DMS79 (cell line): ENCODE data around the gene CORT.
"Not testable (repeated sequence)": the region's sequence is repeated elsewhere in the genome, so short reads cannot be mapped to it uniquely, and the experiment has no call there.

Source experiments
- DNase-seq: peaks from one replicate; lab custom pipeline; 2025; lab: John Stamatoyannopoulos, UW

Gene CORT

DNA sequence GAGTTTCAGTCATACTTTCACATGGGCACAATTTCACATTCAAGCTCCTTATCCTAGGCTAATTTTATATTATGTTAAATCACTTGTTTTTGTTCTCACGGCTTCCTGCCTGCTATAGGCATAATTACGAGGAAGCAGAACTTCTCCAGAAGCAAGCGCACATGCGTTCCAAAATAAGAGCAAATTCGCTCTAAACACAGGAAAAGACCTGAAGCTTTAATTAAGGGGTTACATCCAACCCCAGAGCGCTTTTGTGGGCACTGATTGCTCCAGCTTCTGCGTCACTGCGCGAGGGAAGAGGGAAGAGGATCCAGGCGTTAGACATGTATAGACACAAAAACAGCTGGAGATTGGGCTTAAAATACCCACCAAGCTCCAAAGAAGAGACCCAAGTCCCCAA, at the start of gene CORT:
TSS of gene CORT (plus strand) at position 281 of the 400 bp plus-strand sequence. CDS start 193 bp downstream, outside the sequence.
- DNase-seq: no peak

- no peak for DNase-seq
Measured at GRCh38 chr1:10401281-10401680, 48.5 kb upstream of the CORT start.

GRCh38 chr1:10402729-10403274, 47.0 kb upstream of the CORT start:
- DNase-seq: no peak

DNA sequence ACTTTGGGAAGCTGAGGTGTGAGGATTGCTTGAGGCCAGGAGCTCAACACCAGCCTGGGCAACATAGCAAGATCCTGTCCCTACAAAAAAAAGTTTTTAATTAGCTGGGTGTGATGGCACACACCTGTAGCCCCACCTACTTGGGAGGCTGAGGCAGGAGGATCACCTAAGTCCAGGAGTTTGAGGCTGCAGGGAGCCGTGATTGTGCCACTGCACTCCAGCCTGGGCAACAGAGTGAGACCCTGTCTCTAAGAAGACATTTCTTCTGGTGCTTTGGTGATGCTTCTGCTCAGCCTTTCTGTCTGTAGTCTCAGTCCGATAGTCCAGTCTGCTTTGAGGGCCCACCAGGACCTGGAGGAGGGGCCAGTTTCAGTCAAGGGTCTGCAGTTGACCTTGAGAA, 42.6 kb upstream of the CORT start:
- no peak for DNase-seq

GRCh38 chr1:10415211-10415930, 34.5 kb upstream of the CORT start:
- DNase-seq: no peak

- DNase-seq: not testable (repeated sequence)
Measured at GRCh38 chr1:10415967-10416366, 33.9 kb upstream of the CORT start.

- not testable (repeated sequence) for DNase-seq
Measured at GRCh38 chr1:10418741-10419140, 31.1 kb upstream of the CORT start.

DNA sequence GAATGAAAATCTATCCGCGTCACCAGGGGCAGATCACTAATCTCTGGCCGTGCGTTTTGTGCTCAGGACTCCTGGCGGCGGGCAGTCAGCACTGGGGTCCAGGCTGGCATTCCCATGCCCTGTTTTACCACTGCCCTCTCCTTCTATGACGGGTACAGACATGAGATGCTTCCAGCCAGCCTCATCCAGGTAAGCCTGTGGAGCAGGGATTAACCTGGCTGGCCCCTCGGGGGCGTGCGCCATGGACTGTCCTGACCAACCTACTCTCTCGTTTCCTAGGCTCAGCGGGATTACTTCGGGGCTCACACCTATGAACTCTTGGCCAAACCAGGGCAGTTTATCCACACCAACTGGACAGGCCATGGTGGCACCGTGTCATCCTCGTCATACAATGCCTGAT, 30.5 kb upstream of the CORT start:
- DNase-seq: no peak

- no peak for DNase-seq
Measured at GRCh38 chr1:10421637-10422036, 28.2 kb upstream of the CORT start.

- no peak for DNase-seq
Measured at GRCh38 chr1:10424034-10424433, 25.8 kb upstream of the CORT start.

DNA sequence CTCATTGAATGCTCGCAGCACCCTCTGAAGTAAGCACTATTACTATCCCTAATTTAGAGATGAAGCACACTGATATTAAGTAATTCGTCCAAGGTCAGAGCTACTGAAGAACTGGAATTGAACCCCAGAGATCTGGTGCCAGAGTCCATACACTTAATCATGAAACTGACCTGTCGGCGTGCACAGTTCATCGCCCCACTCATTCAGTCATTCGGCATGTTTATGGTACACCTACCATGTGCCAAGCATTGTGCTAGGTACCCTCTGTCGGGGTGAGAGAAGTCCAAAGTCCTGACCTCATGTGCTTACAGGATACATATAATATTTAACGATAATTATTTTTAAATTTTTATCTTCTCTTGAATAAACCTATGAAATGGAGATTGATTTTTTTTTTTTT, 25.2 kb upstream of the CORT start:
- no peak for DNase-seq

- not testable (repeated sequence) for DNase-seq
Measured at GRCh38 chr1:10425826-10426534, 23.9 kb upstream of the CORT start.

DNA sequence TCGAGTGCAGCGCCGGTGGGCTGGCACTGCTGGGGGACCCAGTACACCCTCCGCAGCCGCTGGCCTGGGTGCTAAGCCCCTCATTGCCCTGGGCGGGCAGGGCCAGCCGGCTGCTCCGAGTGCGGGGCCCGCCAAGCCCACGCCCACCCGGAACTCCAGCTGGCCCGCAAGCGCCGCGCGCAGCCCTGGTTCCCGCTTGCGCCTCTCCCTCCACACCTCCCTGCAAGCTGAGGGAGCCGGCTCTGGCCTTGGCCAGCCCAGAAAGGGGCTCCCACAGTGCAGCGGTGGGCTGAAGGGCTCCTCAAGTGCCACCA, 23.3 kb upstream of the CORT start:
- not testable (repeated sequence) for DNase-seq

GRCh38 chr1:10428984-10429383, 20.8 kb upstream of the CORT start:
- DNase-seq: no peak

DNA sequence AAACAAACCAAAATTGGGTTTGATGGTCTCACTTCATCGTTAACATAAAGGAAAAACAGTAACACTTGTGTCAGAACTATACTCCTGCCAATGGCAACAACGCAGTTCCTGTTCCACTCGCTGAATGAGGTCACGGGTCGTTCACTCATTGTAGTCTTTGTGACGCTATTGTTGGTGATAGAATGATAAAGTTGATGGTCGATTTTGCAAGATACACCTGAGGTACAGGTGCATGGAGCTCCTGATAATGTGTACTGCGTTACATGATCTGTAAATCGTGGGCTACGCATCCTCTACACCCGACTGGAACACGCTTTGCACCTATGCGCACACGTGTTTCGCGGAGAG, 20.0 kb upstream of the CORT start:
- no peak for DNase-seq

- DNase-seq: peak; percentile 70
Measured at GRCh38 chr1:10430216-10431069, 19.4 kb upstream of the CORT start, which contains the start of gene CENPS. TSS of gene CENPS (plus strand) at chr1:10430433. CDS start at chr1:10430518, 85 bp downstream.

GRCh38 chr1:10431070-10431730, 18.6 kb upstream of the CORT start:
- no peak for DNase-seq

DNA sequence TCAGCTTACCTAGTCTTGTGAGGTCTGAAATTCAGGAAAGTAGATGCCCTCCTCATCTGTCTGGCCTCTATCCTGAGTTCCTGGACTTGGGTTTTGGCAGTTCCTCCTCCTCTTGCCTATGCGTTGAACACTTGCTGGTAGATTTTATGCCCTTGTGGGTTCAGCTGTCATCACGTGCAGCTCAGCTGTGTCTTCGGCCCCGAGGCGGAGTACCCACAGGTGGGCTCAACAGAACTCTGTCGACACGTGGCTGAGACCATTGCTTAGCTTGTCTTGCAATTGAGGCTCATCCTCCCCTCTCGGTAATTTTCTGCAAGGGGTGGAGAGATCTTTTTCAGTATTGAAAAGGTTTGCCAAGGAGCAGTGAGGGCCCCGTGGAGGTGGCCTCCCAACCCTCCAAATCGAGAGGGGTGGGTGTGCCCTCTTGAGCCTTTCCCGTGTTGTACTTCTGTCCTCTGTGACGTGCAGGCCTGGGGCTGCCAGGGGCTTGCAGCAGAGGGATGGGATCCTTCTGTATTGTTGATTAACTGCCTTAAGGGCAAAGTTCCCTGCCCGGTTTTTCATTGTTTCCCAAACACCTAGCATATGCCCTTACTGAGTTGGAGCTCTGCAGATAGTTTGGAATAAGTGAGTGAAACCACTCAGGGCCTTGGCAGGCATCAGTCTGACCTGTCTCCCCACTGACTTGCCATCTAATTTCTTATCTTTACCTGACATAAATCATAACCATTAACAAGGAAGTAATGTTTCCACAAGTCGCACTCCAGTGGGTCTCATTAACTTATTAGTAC, 16.7 kb upstream of the CORT start:
- peak; percentile 83 for DNase-seq

DNA sequence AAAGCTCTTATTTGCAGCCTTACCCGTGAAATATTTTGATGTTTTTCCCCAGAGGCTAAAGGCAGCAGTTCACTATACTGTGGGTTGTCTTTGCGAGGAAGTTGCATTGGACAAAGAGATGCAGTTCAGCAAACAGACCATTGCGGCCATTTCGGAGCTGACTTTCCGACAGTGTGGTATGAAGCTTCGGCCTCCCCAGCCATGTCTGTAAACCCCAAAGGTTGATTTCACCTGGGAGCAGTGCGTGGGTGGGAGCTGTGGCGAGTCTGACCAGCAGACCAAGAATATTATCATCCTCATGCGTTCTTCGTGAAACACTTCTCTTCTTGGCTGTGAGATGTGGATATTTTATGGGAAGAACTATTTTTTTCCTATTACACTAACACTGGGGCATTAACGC, 16.0 kb upstream of the CORT start:
- DNase-seq: no peak

DNA sequence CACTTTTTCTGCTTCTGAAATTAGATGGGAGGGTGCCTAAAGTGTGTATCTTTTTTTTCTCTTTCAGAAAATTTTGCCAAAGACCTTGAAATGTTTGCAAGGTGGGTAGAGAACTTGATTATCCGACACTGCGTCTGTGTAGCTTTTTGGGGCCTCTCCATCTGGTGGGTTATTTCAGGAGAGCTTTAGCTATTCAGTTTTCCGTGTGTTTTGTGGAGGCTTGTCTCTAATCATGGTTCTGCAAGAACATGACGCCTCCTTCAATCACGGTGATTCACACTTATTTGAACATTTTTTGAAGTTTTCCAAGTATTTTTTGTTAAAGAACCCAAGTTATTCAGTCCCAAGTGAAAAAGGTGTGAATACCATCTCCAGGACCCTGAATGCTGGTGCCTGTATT, 15.2 kb upstream of the CORT start:
- DNase-seq: no peak

DNA sequence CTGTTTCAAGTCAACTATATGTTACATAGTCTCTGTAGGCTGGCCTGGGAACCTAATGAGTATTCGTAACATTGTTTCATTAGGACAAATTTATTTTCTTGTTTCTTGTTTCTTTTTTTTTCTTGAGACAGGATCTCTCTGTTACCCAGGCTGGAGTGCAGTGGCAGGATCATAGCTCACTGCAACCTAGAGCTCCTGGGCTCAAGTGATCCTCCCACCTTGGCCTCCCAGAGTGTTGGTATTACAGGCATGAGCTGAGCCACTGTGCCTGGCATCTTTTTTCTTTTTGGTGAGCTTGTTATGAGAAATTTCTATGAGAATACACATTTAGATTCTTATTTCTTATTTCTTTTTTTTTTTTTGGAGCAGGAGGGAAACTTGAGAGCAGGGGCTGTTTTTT, 12.8 kb upstream of the CORT start:
- DNase-seq: no peak
